ENCODE measurements around the gene AFMID.
"Not testable (repeated sequence)": the region's sequence is repeated elsewhere in the genome, so short reads cannot be mapped to it uniquely, and the experiment has no call there.

Gene AFMID

DNA sequence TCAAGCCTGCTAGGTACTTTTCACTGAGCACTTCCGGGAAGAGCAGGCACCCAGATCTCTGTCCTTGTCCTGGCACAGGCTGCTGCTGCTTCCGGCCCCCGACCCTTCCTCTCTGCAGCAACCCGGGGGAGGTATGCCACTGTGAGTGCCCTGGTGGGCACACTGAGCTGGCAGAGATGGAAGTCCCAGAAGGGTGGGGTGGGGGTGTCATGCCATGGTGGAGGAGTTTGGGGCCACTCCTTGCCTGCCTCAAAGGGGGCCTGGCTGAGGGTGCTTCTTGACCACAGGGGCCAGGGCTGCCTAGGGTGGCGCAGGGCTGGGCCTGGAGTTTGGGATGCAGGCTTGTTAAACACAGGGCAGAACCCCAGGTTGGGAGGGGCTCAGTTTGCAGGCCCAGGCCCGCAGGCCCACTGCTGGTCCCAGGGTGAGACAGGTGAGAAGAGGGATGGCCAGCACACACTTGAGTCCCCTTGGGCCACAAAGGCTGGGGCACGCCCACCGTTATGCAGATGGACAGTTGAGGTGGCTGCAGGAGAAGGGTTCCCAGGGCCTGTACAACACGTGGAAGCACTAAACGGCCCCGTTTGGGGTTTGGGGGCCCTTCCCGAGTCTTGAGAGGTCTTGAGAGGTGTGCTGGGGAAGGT lies 53.0 kb downstream of the AFMID start:
- no peak for DNase-seq

DNA sequence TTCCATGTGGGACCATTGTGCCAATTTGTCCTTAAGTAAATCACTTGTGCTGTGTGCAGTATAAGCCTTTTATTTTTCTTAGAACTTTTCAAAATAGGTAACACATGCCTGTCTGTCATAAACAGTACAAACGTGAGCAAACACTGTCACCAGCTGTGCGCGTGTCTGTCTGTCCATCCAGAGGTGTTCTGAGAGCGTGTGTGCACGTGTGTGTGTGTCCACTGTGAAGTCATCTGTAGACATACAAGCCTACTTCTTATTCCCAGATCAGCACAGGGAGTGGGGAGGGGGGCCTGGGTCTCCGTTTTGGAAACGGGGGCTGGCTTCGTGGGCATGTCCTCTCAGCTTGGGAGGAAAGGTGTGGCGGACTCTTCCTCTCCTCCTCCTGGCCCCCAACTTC lies 53.7 kb downstream of the AFMID start:
- no peak for DNase-seq

DNA sequence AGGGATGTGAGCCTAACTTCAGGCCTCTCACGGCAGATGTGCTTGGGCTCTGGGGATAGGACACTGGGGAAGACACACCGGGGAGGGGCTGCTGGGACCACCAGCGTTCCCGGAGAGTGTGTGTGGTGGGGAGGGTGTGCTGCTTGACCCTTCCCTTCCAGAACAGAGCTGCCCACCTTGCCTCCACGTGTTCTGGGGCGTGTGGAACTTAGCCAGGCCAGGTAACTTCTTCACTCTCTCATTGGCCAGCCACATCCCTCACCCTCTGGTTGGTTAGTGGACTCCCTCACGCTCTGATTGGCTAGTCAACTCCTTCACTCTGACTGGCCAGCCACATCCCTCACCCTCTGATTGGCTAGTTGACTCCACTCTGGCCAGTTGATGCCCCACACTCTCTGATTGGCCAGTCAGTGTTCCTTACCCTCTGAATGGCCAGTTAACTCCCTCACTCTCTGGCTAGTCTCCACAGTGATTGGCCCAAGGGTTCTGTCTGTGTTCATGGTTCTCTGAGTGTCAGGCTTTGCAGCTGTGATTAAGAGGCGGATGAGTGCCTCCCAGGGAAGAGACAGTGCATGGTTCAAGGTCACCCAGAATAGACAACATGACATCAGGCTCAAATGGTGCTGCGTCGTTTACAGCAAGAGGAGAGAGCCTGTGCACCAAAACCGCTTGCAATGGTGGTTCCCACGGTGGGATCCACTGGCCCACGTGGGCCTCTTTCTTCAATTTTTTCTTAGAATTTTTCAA lies 54.3 kb downstream of the AFMID start:
- DNase-seq = no peak

DNA sequence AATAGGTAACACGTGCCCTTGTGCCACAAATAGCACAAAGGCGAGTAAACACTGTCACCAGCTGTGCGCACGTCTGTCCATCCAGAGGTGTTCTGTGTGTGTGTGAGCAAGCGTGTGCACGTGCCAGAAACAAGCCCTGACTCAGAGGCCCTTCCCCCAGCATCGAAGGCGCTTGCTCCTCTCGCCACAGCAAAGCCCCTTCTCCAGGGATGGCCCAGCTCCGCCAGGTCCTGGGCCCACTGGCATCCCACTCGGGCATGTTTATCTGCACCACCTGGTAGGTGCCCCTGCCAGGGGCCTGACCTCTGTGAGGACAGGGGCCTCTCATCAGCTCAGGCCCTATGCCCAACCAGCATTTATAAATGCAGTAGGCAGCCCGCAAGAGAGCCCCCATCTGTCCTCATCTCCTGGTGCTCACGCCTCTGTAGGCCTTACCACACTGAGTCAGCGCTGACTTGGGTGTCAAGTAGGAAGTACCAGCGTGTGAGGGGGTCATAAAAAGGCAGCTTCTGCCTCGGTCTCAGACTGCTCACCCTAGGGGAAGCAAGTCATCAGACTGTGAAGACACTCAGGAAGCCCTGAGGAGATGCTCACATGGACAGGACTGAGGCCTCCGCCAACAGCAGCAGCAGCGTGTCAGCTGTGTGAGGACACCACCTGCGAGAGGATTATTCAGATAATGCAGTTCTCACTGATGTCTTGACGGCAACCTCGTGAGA lies 55.0 kb downstream of the AFMID start:
- no peak for DNase-seq

DNA sequence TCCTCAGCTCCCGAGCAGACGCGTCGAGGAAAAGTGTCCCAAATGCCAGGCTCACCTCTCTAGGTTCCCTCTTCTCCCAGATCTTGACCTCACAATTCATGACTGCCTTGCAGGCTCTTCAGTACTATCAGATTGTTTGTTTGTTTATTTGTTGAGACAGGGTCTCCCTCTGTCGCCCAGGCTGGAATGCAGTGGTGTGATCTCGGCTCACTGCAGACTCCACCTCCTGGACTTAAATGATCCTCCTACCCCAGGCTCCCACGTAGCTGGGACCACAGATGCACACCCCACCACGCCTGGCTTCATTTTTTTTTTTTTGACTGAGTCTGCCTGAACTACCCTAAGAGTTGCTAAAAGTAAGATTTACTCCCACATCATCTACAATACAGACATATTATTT lies 60.1 kb downstream of the AFMID start:
- DNase-seq = no peak

DNA sequence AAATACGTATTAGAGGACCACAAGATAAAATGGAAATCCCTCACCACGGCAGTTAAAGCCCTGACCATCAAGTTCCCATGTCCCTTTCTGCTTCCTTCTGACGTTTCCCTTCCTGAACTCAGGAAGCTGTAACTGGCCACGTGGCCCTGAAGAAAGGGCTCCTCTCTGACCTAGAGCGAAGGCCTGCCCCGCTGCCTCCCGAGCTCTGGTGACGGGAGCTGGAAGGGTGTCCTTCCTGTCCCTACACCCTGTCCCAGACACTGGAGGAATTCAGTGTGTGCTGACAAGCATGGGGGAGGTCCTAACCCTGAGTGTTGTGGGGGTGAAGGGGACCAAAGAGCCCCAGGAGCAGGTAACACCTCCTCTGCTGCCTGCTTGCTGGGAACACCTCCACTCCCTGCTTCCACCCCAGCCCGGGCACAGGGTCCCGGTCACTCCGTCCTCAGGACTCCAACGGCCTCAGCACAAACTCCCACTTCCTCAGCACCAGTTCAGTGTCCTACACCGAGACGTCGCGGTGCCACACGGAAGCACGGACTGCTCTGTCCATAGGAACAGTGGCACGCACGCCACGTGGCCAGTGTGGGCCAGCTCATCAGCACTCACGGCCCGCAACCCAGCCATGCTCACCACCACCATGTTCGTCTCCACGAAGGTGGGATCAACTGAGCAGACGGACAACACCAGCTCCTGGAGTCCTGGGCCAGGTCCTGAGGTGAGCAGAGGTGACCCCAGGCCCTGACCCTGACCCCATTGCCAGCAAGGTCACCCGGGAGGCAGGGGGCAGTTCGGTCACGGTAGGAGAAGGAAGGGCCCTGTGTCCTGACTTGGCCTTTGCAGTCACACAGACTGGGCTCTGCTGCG lies 61.1 kb downstream of the AFMID start:
- DNase-seq = no peak

DNA sequence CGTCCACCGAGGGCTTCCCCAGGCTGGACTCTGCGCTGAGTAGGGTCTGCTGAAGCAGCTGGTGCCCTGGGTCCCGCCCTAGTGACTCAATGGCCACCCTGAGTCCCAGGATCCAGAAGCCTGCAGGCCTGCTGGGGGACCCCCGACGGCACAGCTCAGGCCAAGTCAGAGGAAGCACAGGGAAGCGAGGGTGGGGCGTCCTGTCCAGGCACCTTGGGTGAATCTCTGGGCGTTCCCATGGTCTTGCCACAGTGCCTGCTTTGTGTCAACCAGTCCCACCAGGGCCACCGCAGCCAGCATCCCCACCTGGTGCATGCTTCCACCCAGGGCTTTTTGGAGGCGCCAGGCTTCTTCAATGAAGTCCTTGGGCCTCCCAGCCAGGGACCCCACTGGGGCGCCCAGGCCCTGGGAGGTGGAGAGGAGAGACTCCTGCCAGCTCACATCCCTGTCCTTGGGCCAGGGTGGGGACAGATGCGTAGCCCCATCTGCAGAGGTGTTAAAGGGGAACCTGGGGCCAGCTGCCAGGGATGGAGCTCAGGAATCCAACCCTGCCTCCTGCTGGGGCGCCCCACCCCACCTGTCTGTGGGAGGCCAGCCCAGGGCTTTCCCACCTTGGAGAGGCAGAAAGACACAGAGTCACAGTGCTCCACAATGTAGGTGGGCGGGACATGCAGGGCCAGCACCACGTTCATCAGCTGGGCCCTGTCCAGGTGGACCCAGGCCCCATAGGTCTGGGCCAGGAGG lies 62.1 kb downstream of the AFMID start:
- no peak for DNase-seq

DNA sequence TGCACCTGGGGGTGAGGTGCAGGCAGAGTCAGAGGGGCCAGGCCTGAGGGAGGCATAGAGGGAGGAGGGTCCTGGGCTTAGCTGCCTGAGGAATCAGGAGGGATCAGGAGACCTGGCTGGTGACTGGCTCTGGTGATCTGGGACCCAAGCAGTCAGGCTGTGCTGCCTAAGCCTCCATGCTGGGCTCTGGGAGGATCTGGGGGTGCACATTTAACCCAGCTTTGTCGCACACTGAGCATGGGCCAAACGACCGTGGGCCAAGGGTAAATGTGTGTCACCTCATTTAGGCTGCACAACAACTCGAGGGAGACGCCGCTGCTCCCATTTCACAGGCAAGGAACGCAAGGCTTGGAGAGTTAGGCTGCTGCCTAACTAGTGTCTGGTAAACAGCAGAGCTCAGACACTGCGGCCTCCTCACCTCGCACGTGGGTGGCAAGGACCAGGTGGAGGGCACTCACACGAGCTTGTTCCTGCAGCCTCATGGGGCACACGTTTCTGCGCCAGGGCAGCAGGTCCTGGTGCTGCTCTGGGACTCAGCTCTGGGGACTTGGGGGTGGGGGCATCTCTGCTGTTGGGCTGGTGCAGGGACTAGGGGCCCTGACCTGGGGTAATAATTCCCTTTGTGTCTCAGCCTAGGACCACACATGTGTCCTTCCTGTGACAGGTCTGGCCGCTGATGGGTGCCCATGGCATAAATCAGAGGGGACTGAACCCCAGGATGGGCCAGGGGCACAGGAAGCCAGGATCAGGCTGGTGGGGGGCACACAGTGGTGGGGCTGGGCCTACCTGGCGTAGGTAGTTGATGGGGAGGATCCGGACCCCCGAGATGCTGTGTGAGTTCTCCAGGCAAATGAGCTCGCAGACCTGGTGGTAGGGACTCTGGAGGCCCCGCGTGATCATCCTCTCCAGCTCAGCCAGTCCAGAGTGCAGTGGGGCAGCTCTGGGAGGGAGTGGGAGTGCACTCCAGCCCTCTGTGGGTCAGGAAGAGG lies 63.0 kb downstream of the AFMID start:
- no peak for DNase-seq

DNA sequence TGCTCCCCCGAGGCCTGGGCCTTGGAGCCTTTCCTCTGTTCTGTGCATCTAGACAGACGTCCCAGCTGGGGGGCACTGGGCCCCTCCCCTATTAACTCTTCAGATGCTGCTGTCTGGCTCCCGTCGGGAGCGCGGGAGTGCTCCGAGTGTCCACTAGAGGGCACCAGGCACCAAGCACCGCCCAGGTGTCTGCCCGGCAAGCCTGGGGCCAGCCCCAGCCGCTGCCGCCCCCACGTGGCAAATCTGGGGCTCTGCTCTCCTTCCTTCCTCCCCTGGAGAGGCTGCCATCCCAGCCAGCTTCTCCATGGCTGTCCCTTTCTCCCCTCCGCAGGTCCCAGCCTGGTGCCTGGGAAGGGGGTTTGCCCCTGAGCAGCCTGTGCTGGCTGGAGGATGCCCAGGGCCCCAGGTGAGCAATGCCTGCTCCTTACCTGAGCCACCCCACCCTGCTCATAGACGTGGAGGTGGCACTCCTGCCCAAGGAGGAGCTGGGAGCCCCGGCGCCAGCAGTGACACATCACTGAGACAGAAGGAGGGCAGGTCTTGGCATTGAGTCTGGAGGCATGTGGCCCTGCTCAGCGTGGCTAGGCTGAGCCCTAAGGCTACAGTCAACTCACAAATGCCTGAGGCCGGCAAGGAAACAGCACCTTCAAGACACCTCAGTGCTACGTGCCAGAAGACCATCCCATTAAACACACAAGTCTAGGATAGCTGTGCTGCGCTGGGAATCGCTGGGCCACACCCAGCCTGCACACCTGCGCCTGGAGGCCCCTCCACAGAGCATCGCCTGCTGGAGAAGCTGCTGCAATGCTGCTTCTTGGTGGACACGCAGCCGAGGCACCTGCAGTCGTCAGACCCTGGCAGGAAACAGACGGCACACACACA lies 64.0 kb downstream of the AFMID start:
- peak; percentile 91 for DNase-seq

DNA sequence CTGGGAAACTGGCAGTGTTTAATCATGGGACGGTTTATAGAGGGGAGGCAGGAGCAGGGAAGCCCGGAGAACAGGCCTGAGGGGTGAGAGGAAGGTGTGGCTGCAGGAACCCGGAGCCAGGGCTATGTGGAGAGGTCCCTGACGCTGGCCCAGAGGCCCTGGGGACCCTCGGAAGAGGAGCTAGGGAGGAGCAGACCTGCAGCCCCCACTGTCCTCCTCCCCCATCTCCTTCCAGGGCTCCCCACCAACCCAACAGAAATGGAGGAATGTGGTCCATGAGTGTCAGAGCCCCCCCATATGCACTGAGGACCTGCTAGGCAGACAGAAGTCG lies 64.6 kb downstream of the AFMID start:
- DNase-seq = no peak

DNA sequence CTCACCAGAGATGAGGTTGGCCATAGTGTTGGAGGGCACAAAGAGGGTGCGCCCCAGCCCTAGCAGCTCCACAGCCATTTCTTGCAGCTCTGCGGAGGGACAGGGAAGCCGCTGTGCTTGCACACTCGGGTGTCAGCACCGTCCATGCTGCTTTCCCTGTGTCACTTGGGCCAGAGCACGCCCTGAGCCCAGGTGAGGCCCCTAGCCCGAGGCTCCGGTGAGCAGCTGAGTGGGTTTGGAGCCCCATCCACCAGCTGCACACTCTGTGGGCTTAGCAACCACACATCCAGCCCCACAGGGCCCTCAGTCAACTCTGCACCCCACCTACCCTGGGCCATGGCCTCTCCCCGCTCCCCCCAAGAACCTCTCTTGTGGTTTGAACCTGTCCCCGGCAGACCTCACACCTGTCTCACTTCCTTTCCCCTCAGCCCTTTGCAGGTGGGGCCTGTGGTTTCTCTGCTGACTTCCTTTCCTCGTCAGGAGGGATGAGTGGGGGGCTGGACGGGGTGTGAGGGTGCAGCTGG lies 65.0 kb downstream of the AFMID start:
- no peak for DNase-seq

DNA sequence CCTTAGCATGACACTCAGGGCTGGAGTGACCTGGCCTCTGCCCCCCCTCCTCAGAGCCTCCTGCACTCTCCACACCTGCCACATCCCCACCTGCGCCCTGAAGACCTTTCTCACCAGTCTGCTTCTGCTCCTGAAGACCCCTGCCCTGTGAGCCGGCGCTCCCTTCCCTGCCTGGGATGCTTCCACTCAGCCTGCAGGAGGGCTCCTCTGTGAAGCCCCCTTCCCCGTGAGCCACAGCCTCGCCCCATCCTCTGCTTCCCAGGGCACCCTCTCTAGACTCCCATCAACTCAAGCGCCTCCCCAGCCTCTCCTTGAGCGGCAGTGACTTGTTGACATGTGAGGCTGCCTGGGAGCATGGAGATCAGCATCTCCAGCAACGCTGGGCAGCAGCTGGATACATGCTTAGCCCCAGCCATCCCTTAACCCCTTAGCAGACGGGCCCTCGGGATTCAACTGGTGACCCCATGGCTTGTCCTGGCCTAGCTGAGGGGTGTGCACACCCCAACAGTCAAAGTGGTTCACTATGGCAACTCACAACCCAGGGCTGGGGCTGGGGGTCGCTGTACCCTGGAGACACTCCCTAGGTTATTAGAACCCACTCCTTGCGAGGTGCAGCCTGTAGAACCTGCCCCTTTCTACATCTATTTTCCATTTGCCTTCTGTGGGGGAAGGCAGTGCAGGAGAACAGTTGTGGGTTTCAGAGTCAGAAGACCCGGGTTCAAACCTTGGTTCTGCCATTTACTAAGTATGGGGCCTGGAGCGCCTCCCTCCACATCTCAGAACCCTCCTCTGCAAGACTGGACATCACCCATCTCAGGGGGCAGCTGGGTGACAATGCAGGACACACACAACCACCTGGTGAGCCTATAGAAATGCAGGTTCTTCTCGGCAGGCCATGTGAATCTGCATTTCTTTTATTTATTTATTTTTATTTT lies 65.8 kb downstream of the AFMID start:
- no peak for DNase-seq

DNA sequence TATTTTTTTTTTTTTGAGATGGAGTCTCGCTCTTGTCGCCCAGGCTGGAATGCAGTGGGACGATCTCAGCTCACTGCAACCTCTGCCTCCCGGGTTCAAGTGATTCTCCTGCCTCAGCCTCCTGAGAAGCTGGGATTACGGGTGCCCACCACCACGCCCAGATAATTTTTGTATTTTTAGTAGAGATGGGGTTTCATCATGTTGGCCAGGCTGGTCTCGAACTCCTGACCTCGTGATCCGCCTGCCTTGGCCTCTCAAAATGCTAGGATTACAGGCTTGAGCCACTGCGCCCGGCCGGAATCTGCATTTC lies 66.4 kb downstream of the AFMID start:
- not testable (repeated sequence) for DNase-seq

DNA sequence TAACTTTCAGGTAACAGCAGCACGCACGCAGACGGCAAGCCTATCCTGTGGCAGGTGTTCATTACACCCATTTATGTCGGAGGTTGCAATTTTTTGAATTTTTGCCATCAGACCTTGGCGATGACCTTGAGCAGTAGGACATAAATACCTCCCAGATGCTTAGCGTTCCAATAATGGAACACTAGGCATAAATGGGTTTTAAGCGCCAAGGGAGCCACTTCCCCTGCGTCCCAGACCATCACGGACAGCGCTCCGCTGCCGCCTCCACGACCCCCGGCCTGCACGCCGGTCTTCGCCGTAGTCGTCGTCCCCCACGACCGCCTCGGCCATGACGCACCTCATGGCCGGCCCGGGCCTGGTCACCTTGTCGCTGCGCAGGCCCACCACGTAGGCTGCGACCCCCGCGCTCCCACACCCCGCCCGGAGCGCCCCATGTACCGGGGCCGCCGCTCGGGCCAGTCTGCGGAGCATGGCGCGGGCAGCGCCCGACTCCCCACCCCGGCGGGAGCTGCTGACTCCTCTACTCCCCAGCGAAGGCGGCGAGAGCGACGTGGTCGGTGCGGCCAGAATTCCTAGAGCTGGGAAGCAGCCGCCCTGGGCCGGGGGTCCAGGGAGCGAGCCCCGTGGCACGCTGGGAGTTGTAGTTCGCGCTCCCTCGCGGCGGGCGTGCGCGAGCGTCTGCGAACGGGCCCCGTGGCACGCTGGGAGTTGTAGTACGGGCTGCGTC lies 66.9 kb downstream of the AFMID start:
- DNase-seq = peak; percentile 89

DNA sequence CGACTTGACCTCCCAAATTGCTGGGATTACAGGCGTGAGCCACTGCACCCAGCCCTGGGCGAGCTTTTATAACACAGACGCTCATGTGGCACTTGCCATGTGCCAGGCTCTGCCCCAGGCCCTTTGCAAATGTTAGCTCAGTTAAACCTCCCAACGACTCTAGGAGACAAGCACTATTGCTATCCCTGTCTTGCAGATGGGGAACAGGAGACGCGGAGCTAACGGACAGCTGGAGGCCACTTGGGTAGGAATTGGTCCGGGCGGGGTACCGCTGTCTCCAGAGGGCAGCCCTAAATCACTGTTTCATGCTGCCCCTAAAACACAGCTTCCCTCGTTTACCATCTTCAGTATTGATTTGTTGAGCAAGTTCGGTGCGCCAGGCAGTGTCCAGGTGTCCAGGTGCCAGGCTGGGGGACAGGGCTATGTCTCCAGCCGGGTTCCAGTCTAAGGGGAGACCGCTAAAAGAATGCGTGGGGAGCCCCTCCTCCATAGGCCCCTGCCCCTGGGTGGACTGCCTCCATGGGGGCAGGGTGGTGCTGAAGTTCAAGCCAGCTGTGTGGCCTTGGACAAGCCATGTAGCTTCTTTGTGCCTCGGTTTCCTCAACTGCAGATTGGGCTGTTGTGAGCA lies 68.0 kb downstream of the AFMID start:
- DNase-seq = no peak

DNA sequence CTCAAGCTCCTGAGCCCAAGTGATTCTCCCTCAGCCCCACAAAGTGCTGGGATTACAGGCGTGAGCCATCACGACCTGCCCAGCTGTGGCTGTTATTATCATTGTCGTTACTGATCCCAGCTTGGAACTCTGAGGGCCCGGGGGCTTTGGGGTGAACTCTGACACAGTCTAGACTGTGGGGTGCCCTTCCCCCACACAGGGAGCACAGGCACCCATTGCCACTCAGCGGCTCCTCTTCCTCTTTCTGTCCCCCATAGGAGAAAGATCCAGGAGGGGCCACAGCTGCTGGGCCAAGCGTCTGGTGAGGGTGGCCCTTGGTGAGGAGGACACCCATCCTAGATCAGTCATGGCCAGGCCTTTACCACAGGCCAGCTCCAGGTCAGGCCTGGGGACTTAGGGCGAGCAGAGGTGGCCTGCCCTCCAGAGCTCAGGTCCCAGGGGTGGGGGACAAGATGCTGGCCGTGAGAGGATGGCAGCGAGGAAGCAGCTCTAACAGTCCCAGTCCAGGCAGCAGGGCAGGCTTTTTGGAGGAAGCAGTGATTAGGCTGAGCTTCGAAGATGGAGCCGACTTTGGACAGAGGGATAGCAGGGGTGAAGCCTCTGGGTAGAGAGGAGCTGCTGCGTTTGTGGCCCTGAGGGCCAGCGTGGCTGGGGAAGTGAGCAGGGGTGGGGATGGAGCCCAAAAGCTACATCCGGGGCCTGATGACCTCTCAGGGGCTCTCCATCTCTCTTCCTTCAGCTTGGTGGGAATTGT lies 69.0 kb downstream of the AFMID start:
- DNase-seq = no peak

Measured in NCI-H2227 treated with DMSO at 0.1 percent for 48 hours (cell line).